ENCODE results near the gene MUL1. TPM values are rescaled to one million over a fixed set of nuclear protein-coding genes. Genes with fewer than 3 reads are reported as not detected.

Gene MUL1
- total RNA-seq, 1 experiment from 2014 or later = 21.9 TPM

GRCh38 chr1:20507564-20508410 lies at the start of gene MUL1 (continued):
- no peak for TF ChIP-seq TEAD4 (CRISPR knock-in tag; IDR thresholded peaks at IDR 0.05)
- TF ChIP-seq ZNF232 (CRISPR knock-in tag; IDR thresholded peaks at IDR 0.05) = no peak
- no peak for TF ChIP-seq ATF6 (CRISPR knock-in tag; IDR thresholded peaks at IDR 0.05)
- TF ChIP-seq ATF2 (CRISPR knock-in tag; IDR thresholded peaks at IDR 0.05; ENCODE audit: borderline replicate concordance, low read depth) = no peak
- no peak for TF ChIP-seq ZNF416 (CRISPR knock-in tag; IDR thresholded peaks at IDR 0.05)
- no peak; the same call in 1 of the 2 replicates for TF ChIP-seq ARID4B (CRISPR knock-in tag; IDR thresholded peaks at IDR 0.05; ENCODE audit: borderline replicate concordance)
- no peak for TF ChIP-seq ZSCAN18 (CRISPR knock-in tag; IDR thresholded peaks at IDR 0.05)
- no peak for TF ChIP-seq ZBTB43 (CRISPR knock-in tag; IDR thresholded peaks at IDR 0.05)
- peak; percentile 96 for TF ChIP-seq CREM (CRISPR knock-in tag; IDR thresholded peaks at IDR 0.05)
- TF ChIP-seq PRDM15 (CRISPR knock-in tag; IDR thresholded peaks at IDR 0.05) = no peak
- no peak for TF ChIP-seq ZNF263 (CRISPR knock-in tag; IDR thresholded peaks at IDR 0.05; ENCODE audit: low read depth)
- TF ChIP-seq GABPB1 (CRISPR knock-in tag; IDR thresholded peaks at IDR 0.05) = peak; percentile 87
- TF ChIP-seq, protein P1, sequence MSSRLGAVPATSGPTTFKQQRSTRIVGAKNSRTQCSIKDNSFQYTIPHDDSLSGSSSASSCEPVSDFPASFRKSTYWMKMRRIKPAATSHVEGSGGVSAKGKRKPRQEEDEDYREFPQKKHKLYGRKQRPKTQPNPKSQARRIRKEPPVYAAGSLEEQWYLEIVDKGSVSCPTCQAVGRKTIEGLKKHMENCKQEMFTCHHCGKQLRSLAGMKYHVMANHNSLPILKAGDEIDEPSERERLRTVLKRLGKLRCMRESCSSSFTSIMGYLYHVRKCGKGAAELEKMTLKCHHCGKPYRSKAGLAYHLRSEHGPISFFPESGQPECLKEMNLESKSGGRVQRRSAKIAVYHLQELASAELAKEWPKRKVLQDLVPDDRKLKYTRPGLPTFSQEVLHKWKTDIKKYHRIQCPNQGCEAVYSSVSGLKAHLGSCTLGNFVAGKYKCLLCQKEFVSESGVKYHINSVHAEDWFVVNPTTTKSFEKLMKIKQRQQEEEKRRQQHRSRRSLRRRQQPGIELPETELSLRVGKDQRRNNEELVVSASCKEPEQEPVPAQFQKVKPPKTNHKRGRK (CRISPR knock-in tag; IDR thresholded peaks at IDR 0.05; ENCODE audit: borderline replicate concordance) = no peak
- no peak for TF ChIP-seq PRRX2 (CRISPR knock-in tag; IDR thresholded peaks at IDR 0.05)
- no peak for TF ChIP-seq TCF7 (CRISPR knock-in tag; IDR thresholded peaks at IDR 0.05; ENCODE audit: low read depth)
- TF ChIP-seq, protein P2, sequence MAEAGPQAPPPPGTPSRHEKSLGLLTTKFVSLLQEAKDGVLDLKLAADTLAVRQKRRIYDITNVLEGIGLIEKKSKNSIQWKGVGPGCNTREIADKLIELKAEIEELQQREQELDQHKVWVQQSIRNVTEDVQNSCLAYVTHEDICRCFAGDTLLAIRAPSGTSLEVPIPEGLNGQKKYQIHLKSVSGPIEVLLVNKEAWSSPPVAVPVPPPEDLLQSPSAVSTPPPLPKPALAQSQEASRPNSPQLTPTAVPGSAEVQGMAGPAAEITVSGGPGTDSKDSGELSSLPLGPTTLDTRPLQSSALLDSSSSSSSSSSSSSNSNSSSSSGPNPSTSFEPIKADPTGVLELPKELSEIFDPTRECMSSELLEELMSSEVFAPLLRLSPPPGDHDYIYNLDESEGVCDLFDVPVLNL (CRISPR knock-in tag; IDR thresholded peaks at IDR 0.05; ENCODE audit: borderline replicate concordance, low read depth) = no peak
- peak; percentile 72; the same call in 1 of the 2 replicates for TF ChIP-seq ZBTB21 (CRISPR knock-in tag; IDR thresholded peaks at IDR 0.05; ENCODE audit: borderline replicate concordance)
- TF ChIP-seq HMGA2 (CRISPR knock-in tag; IDR thresholded peaks at IDR 0.05) = no peak

All from WTC11 (cell line).